HepG2 (cell line): ENCODE results near the gene TLN1. TPM values are rescaled to one million over a fixed set of nuclear protein-coding genes. Genes with fewer than 3 reads are reported as not detected.
A peak's percentile ranks its signal among the peaks of the same experiment; 100 is the strongest.

Source experiments
- ATM ChIP-seq: fragments of 450-650 bp; IDR thresholded peaks from 2 replicates; pipeline ENCODE4 v1.7.1; 2017; ENCODE audit warnings: mild to moderate bottlenecking, borderline replicate concordance
- DMAP1 ChIP-seq: IDR thresholded peaks from 2 replicates; pipeline ENCODE4 v1.6.1; 2016
- DNMT1 ChIP-seq: sonication (generic); formaldehyde crosslinking; IDR thresholded peaks from 2 replicates; pipeline ENCODE4 v1.5.1; 2020; ENCODE audit warnings: mild to moderate bottlenecking, missing genetic modification reagents
- ELF1 ChIP-seq: sonication (generic); formaldehyde crosslinking; IDR thresholded peaks from 2 replicates; pipeline ENCODE4 v1.4.0; 2020; ENCODE audit warnings: missing genetic modification reagents
- GTF2F1 ChIP-seq: fragments of 150-350 bp; IDR thresholded peaks from 2 replicates; pipeline ENCODE4 v1.6.1; 2014; ENCODE audit warnings: low read length
- HOXA5 ChIP-seq: sonication (generic); formaldehyde crosslinking; IDR thresholded peaks from 2 replicates; pipeline ENCODE4 v1.4.0; 2020; ENCODE audit warnings: missing genetic modification reagents
- KLF16 ChIP-seq, 2 experiments: sonication (generic) in 1 of 2; formaldehyde crosslinking in 1 of 2; IDR thresholded peaks; 2 replicates each; pipeline versions ENCODE4 v1.6.1 to v1.8.0; 2016 to 2023; ENCODE audit warnings: missing genetic modification reagents in 2 of 2, missing compliant biosample characterization in 1 of 2
- MAZ ChIP-seq, 2 experiments: sonication (generic) in 1 of 2; formaldehyde crosslinking in 1 of 2; IDR thresholded peaks; 2 replicates each; pipeline versions ENCODE4 v1.5.0 to v1.6.1; 2012 to 2020; ENCODE audit warnings: low read depth in 2 of 2, mild to moderate bottlenecking in 2 of 2, borderline replicate concordance in 1 of 2, improper control_type of control experiment in 1 of 2, low read length in 1 of 2, missing genetic modification reagents in 1 of 2, moderate library complexity in 1 of 2
- MLX ChIP-seq: IDR thresholded peaks from 2 replicates; pipeline ENCODE4 v1.6.1; 2016
- RELA ChIP-seq: sonication (generic); formaldehyde crosslinking; IDR thresholded peaks from 2 replicates; pipeline ENCODE4 v1.4.0; 2020; ENCODE audit warnings: missing genetic modification reagents
- TP53 ChIP-seq: sonication (generic); formaldehyde crosslinking; conservative IDR thresholded peaks from 2 replicates; pipeline ENCODE4 v1.4.0; 2020; ENCODE audit warnings: missing genetic modification reagents
- ZBTB14 ChIP-seq: sonication (generic); formaldehyde crosslinking; IDR thresholded peaks from 2 replicates; pipeline ENCODE4 v1.4.0; 2020; ENCODE audit warnings: missing genetic modification reagents
- ZFY ChIP-seq: sonication (generic); formaldehyde crosslinking; IDR thresholded peaks from 2 replicates; pipeline ENCODE4 v1.4.0; 2020; ENCODE audit warnings: missing genetic modification reagents
- ZNF20 ChIP-seq: sonication (generic); formaldehyde crosslinking; IDR thresholded peaks from 2 replicates; pipeline ENCODE4 v1.4.0; 2020; ENCODE audit warnings: mild to moderate bottlenecking, moderate library complexity, missing genetic modification reagents
- ZNF205 ChIP-seq: IDR thresholded peaks from 2 replicates; pipeline ENCODE4 v1.6.1; 2018; ENCODE audit warnings: missing biosample characterization, missing genetic modification reagents
- ZNF616 ChIP-seq: sonication (generic); formaldehyde crosslinking; IDR thresholded peaks from 2 replicates; pipeline ENCODE4 v1.5.0; 2020; ENCODE audit warnings: low read depth, mild to moderate bottlenecking, missing genetic modification reagents
- ZNF720 ChIP-seq: sonication (generic); formaldehyde crosslinking; IDR thresholded peaks from 2 replicates; pipeline ENCODE4 v1.4.0; 2020; ENCODE audit warnings: missing genetic modification reagents
- ZSCAN12 ChIP-seq: sonication (generic); formaldehyde crosslinking; IDR thresholded peaks from 2 replicates; pipeline ENCODE4 v1.9.0; 2021; ENCODE audit warnings: mild to moderate bottlenecking, missing genetic modification reagents
- polyA plus RNA-seq, 8 experiments: library from polyadenylated mRNA; depleted of rRNA in 3 of 8; stranded (reverse) in 7 of 8; unstranded in 1 of 8; fragments of >200 nt; fragmentation: Illumina TruSeq in 4 of 8; extraction: Trizol in 4 of 8; gene quantifications; 2 replicates each; pipeline versions ENCODE4 v1.2.1 to v1.2.3, GENCODE V29; 2011 to 2016; ENCODE audit warnings: low read depth in 4 of 8, missing spikeins in 1 of 8, mixed read lengths in 1 of 8; ENCODE audit not compliant: insufficient read depth in 1 of 8
- total RNA-seq, 5 experiments: library from RNA; depleted of rRNA; stranded (reverse); fragments of >200 nt; fragmentation: Illumina TruSeq; extraction: Trizol; gene quantifications; 2 replicates each; pipeline ENCODE4 v1.2.3, GENCODE V29; 2016; ENCODE audit warnings: low read depth in 1 of 5
- TF ChIP-seq, protein P1 (sequence below): sonication (generic); formaldehyde crosslinking; IDR thresholded peaks from 2 replicates; pipeline ENCODE4 v1.5.1; 2020; ENCODE audit warnings: mild to moderate bottlenecking, moderate library complexity, missing genetic modification reagents
- TF ChIP-seq, protein P2 (sequence below): sonication (generic); formaldehyde crosslinking; IDR thresholded peaks from 2 replicates; pipeline ENCODE4 v1.9.0; 2022; ENCODE audit warnings: missing genetic modification reagents, mild to moderate bottlenecking, borderline replicate concordance

Gene TLN1
- total and polyA plus RNA-seq, 2 of the 13 experiments (the other 11 are each of a cell fraction or from before 2014, with no cell fraction given), result 35.2 to 51.8 TPM

- TF ChIP-seq, protein P1, sequence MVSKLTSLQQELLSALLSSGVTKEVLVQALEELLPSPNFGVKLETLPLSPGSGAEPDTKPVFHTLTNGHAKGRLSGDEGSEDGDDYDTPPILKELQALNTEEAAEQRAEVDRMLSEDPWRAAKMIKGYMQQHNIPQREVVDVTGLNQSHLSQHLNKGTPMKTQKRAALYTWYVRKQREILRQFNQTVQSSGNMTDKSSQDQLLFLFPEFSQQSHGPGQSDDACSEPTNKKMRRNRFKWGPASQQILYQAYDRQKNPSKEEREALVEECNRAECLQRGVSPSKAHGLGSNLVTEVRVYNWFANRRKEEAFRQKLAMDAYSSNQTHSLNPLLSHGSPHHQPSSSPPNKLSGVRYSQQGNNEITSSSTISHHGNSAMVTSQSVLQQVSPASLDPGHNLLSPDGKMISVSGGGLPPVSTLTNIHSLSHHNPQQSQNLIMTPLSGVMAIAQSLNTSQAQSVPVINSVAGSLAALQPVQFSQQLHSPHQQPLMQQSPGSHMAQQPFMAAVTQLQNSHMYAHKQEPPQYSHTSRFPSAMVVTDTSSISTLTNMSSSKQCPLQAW, result 0 out of 2 replicates have a peak, but pooled peaks have one; percentile 13
- TF ChIP-seq MAZ (IDR thresholded peaks at IDR 0.05; ENCODE audit: borderline replicate concordance, low read depth, low read length), result no peak
- TF ChIP-seq MAZ (CRISPR knock-in tag; IDR thresholded peaks at IDR 0.05; ENCODE audit: low read depth), result 0 out of 2 replicates have a peak, but pooled peaks have one; percentile 16
- TF ChIP-seq, protein P2, sequence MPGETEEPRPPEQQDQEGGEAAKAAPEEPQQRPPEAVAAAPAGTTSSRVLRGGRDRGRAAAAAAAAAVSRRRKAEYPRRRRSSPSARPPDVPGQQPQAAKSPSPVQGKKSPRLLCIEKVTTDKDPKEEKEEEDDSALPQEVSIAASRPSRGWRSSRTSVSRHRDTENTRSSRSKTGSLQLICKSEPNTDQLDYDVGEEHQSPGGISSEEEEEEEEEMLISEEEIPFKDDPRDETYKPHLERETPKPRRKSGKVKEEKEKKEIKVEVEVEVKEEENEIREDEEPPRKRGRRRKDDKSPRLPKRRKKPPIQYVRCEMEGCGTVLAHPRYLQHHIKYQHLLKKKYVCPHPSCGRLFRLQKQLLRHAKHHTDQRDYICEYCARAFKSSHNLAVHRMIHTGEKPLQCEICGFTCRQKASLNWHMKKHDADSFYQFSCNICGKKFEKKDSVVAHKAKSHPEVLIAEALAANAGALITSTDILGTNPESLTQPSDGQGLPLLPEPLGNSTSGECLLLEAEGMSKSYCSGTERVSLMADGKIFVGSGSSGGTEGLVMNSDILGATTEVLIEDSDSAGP, result 0 out of 2 replicates have a peak, but pooled peaks have one; percentile 62
- peak; percentile 13; the same call in 1 of the 2 replicates for TF ChIP-seq DMAP1 (CRISPR knock-in tag)
- TF ChIP-seq ZSCAN12 (CRISPR knock-in tag), result 0 out of 2 replicates have a peak, but pooled peaks have one; percentile 47
- TF ChIP-seq ZNF20 (CRISPR knock-in tag), result 0 out of 2 replicates have a peak, but pooled peaks have one; percentile 29
- 0 out of 2 replicates have a peak, but pooled peaks have one; percentile 0 for TF ChIP-seq ZNF205 (CRISPR knock-in tag)
- TF ChIP-seq HOXA5 (CRISPR knock-in tag), result no peak
- no peak for TF ChIP-seq MLX (CRISPR knock-in tag)
- no peak for TF ChIP-seq KLF16 (CRISPR knock-in tag; IDR thresholded peaks at IDR 0.05)
- TF ChIP-seq ZNF616, result 0 out of 2 replicates have a peak, but pooled peaks have one; percentile 2
- TF ChIP-seq DNMT1, result 0 out of 2 replicates have a peak, but pooled peaks have one; percentile 5
- no peak for TF ChIP-seq ATM
- no peak for TF ChIP-seq GTF2F1
- 0 out of 2 replicates have a peak, but pooled peaks have one; percentile 1 for TF ChIP-seq TP53 (CRISPR knock-in tag)
- TF ChIP-seq ZFY (CRISPR knock-in tag), result peak; percentile 44
- no peak for TF ChIP-seq RELA (CRISPR knock-in tag)
- TF ChIP-seq ELF1, result peak; percentile 37; the same call in 1 of the 2 replicates
- TF ChIP-seq ZBTB14 (CRISPR knock-in tag), result no peak
- no peak for TF ChIP-seq ZNF720 (CRISPR knock-in tag)
Measured at GRCh38 chr9:35757226-35757891, 25.4 kb upstream of the TLN1 start (continued).
